NCI-H2171 (cell line): ENCODE measurements around the gene NUDT7.

Experiments used
- DNase-seq: peaks from one replicate; lab custom pipeline; 2025; lab: John Stamatoyannopoulos, UW

NUDT7 gene

GRCh38 chr16:77722309-77723107 lies at the start of gene NUDT7:
NUDT7 (plus strand) TSS chr16:77722514; CDS start chr16:77722583, 69 bp downstream.
- DNase-seq = peak; percentile 92

- DNase-seq = no peak
Measured at GRCh38 chr16:77674888-77675287, 47.4 kb upstream of the NUDT7 start.

GRCh38 chr16:77675464-77676324 lies 46.6 kb upstream of the NUDT7 start:
- peak; percentile 47 for DNase-seq

- DNase-seq = no peak
Measured at GRCh38 chr16:77677129-77677528, 45.2 kb upstream of the NUDT7 start.

- no peak for DNase-seq
Measured at GRCh38 chr16:77679391-77679790, 42.9 kb upstream of the NUDT7 start.

GRCh38 chr16:77679901-77680300 lies 42.4 kb upstream of the NUDT7 start:
- DNase-seq = no peak

- no peak for DNase-seq
Measured at GRCh38 chr16:77680496-77680895, 41.8 kb upstream of the NUDT7 start.

GRCh38 chr16:77682586-77682985 lies 39.7 kb upstream of the NUDT7 start:
- DNase-seq = no peak

- DNase-seq = no peak
Measured at GRCh38 chr16:77683397-77684180, 38.7 kb upstream of the NUDT7 start.

GRCh38 chr16:77684181-77684526 lies 38.2 kb upstream of the NUDT7 start:
- no peak for DNase-seq

- DNase-seq = no peak
Measured at GRCh38 chr16:77686385-77686784, 35.9 kb upstream of the NUDT7 start.

- DNase-seq = no peak
Measured at GRCh38 chr16:77689971-77690370, 32.3 kb upstream of the NUDT7 start.

GRCh38 chr16:77690416-77690815 lies 31.9 kb upstream of the NUDT7 start:
- no peak for DNase-seq

- DNase-seq = no peak
Measured at GRCh38 chr16:77692612-77693011, 29.7 kb upstream of the NUDT7 start.

- DNase-seq = no peak
Measured at GRCh38 chr16:77696149-77696548, 26.2 kb upstream of the NUDT7 start.

- no peak for DNase-seq
Measured at GRCh38 chr16:77700846-77701245, 21.5 kb upstream of the NUDT7 start.

GRCh38 chr16:77705351-77705750 lies 17.0 kb upstream of the NUDT7 start:
- DNase-seq = no peak

- no peak for DNase-seq
Measured at GRCh38 chr16:77711179-77711578, 11.1 kb upstream of the NUDT7 start.

GRCh38 chr16:77711775-77712174 lies 10.5 kb upstream of the NUDT7 start:
- no peak for DNase-seq

- DNase-seq = no peak
Measured at GRCh38 chr16:77715145-77715544, 7.2 kb upstream of the NUDT7 start.

GRCh38 chr16:77721752-77722308 lies 484 bp upstream of the NUDT7 start:
- DNase-seq = no peak

GRCh38 chr16:77723108-77723514 lies 797 bp downstream of the NUDT7 start:
- DNase-seq = no peak
